ENCODE measurements around the gene RAP1A. TPM values are rescaled to one million over a fixed set of nuclear protein-coding genes. Genes with fewer than 3 reads are reported as not detected.
A peak's percentile ranks its signal among the peaks of the same experiment; 100 is the strongest.

The RAP1A gene
- total RNA-seq, 1 experiment from 2014 or later, result 33.2 TPM

- Mint-ChIP-seq H3K9me3 (ENCODE audit: low read depth, unreplicated experiment) (no peaks in the 10 kb centered on the region), H3K36me3 (ENCODE audit: insufficient read depth, unreplicated experiment) (no peaks in the 10 kb centered on the region), H3K27me3 (ENCODE audit: unreplicated experiment) (no peaks in the 10 kb centered on the region), H3K4me3 (ENCODE audit: low read depth, unreplicated experiment) (no peak overlapping the region), H3K27ac (ENCODE audit: unreplicated experiment) (no peak overlapping the region), H3K4me1 (ENCODE audit: low read depth, unreplicated experiment) (peaks cover 24% of the 10 kb centered on the region)
- no peak for DNase-seq
- CTCF ChIA-PET, result no interaction called here
- no peak for TF ChIP-seq CTCF (IDR thresholded peaks at IDR 0.05; ENCODE audit: unreplicated experiment)
- intact Hi-C loops (cut with micrococcal nuclease; ENCODE audit: unreplicated experiment), result no loop called here
- no TSS peak for BruUV-seq (replicated peaks)
These were observed 28.1 kb downstream of the RAP1A start for GRCh38 chr1:111647736-111648135.

- TF ChIP-seq CTCF (IDR thresholded peaks at IDR 0.05; ENCODE audit: unreplicated experiment), result no peak
- H3K4me1 Mint-ChIP-seq (ENCODE audit: low read depth, unreplicated experiment), result peaks cover 24% of the 10 kb centered on the region
- H3K36me3 Mint-ChIP-seq (ENCODE audit: insufficient read depth, unreplicated experiment), result no peaks in the 10 kb centered on the region
- no peak for DNase-seq
- CTCF ChIA-PET, result interaction anchor here (0.6 to 2.4 kb wide), 2 partner anchors 30 to 141 kb away, joined by 3 to 7 read pairs; no protein-coding TSS in a partner anchor
- no peak overlapping the region for H3K4me3 Mint-ChIP-seq (ENCODE audit: low read depth, unreplicated experiment)
- H3K27me3 Mint-ChIP-seq (ENCODE audit: unreplicated experiment), result no peaks in the 10 kb centered on the region
- BruUV-seq (replicated peaks), result no TSS peak
- H3K27ac Mint-ChIP-seq (ENCODE audit: unreplicated experiment), result no peak overlapping the region
- H3K9me3 Mint-ChIP-seq (ENCODE audit: low read depth, unreplicated experiment), result no peaks in the 10 kb centered on the region
- intact Hi-C loops (cut with micrococcal nuclease; ENCODE audit: unreplicated experiment), result no loop called here
These were observed 29.2 kb downstream of the RAP1A start for GRCh38 chr1:111648806-111649205.

GRCh38 chr1:111649227-111649626, 29.6 kb downstream of the RAP1A start:
- Mint-ChIP-seq H3K9me3 (ENCODE audit: low read depth, unreplicated experiment) (no peaks in the 10 kb centered on the region), H3K27me3 (ENCODE audit: unreplicated experiment) (no peaks in the 10 kb centered on the region), H3K36me3 (ENCODE audit: insufficient read depth, unreplicated experiment) (no peaks in the 10 kb centered on the region), H3K4me1 (ENCODE audit: low read depth, unreplicated experiment) (peaks cover 24% of the 10 kb centered on the region), H3K4me3 (ENCODE audit: low read depth, unreplicated experiment) (no peak overlapping the region), H3K27ac (ENCODE audit: unreplicated experiment) (no peak overlapping the region)
- CTCF ChIA-PET, result interaction anchor here (0.6 to 2.4 kb wide), 2 partner anchors 30 to 141 kb away, joined by 3 to 7 read pairs; no protein-coding TSS in a partner anchor
- no TSS peak for BruUV-seq (replicated peaks)
- intact Hi-C loops (cut with micrococcal nuclease; ENCODE audit: unreplicated experiment), result no loop called here
- no peak for TF ChIP-seq CTCF (IDR thresholded peaks at IDR 0.05; ENCODE audit: unreplicated experiment)
- no peak for DNase-seq

- Mint-ChIP-seq H3K4me3 (ENCODE audit: low read depth, unreplicated experiment) (no peak overlapping the region), H3K27me3 (ENCODE audit: unreplicated experiment) (no peaks in the 10 kb centered on the region), H3K27ac (ENCODE audit: unreplicated experiment) (no peak overlapping the region), H3K4me1 (ENCODE audit: low read depth, unreplicated experiment) (peaks cover 24% of the 10 kb centered on the region), H3K9me3 (ENCODE audit: low read depth, unreplicated experiment) (no peaks in the 10 kb centered on the region), H3K36me3 (ENCODE audit: insufficient read depth, unreplicated experiment) (no peaks in the 10 kb centered on the region)
- CTCF ChIA-PET, result interaction anchor here (2.4 kb wide), 1 partner anchor 142 kb away, joined by 7 read pairs; no protein-coding TSS in a partner anchor
- no TSS peak for BruUV-seq (replicated peaks)
- peak; percentile 4 for DNase-seq
- no peak for TF ChIP-seq CTCF (IDR thresholded peaks at IDR 0.05; ENCODE audit: unreplicated experiment)
- intact Hi-C loops (cut with micrococcal nuclease; ENCODE audit: unreplicated experiment), result no loop called here
These were observed 30.1 kb downstream of the RAP1A start for GRCh38 chr1:111649648-111650047.
